A549 (cell line): ENCODE results near the gene CHRNA4. TPM values are rescaled to one million over a fixed set of nuclear protein-coding genes. Genes with fewer than 3 reads are reported as not detected.

ENCODE experiments used
- ATAC-seq, 2 experiments: fragments of 200-7000 bp in 1 of 2; fragments of >200 bp in 1 of 2; cut with Nextera tagmentation in 1 of 2; cut with Tn5 transposase in 1 of 2; 3 replicates each; pipeline versions ENCODE4 v1.8.0 to v1.9.1; 2018 to 2020; ENCODE audit warnings: mild to moderate bottlenecking in 1 of 2, moderate library complexity in 1 of 2
- CTCF ChIA-PET: fragments of 300-600 bp; sonication (Branson Sonifier 250); formaldehyde crosslinking; extraction: SDS; loops from one replicate; lab custom pipeline; 2021; ENCODE audit warnings: antibody characterized with exemption, inconsistent platforms; lab: Yijun Ruan, JAX
- POLR2A ChIA-PET: fragments of 350-600 bp; formaldehyde crosslinking; extraction: SDS; loops from one replicate; lab custom pipeline; 2021; ENCODE audit warnings: antibody characterized with exemption, inconsistent platforms; lab: Yijun Ruan, JAX
- DNase-seq, 2 experiments: peaks; one replicate each; pipeline versions ENCODE4 v3.0.0 to v3.0.0-alpha.2; 2011 to 2016; ENCODE audit warnings: low read depth in 1 of 2, low spot score in 1 of 2
- FAIRE-seq: peaks from 2 replicates; lab custom pipeline; 2011; peaks lifted over from hg19 to GRCh38; lab: Jason Lieb, UNC
- H3K27ac ChIP-seq, 2 experiments: fragments of >200 bp; sonication (Bioruptor Twin); formaldehyde crosslinking; 3 replicates each; pipeline ENCODE4 v1.5.1; 2016 to 2017
- H3K4me1 ChIP-seq: fragments of >200 bp; sonication (Bioruptor Twin); formaldehyde crosslinking; 3 replicates; pipeline ENCODE4 v1.6.1; 2016
- H3K4me2 ChIP-seq: fragments of >200 bp; sonication (Bioruptor Twin); formaldehyde crosslinking; 3 replicates; pipeline ENCODE4 v1.6.1; 2016
- H3K4me3 ChIP-seq: fragments of >200 bp; sonication (Bioruptor Twin); formaldehyde crosslinking; 3 replicates; pipeline ENCODE4 v1.5.1; 2016
- H3K9me3 ChIP-seq: fragments of >200 bp; sonication (Bioruptor Twin); formaldehyde crosslinking; 3 replicates; pipeline ENCODE4 v1.6.1; 2016
- BCL3 ChIP-seq: fragments of >200 bp; sonication (Bioruptor Twin); formaldehyde crosslinking; IDR thresholded peaks from 3 replicates; pipeline ENCODE4 v1.6.1; 2016
- CEBPB ChIP-seq, 2 experiments: fragments of >200 bp in 1 of 2; sonication (Bioruptor Twin) in 1 of 2; formaldehyde crosslinking in 1 of 2; IDR thresholded peaks; 2 replicates each; pipeline ENCODE4 v1.6.1; 2012 to 2016
- CHD2 ChIP-seq: fragments of 150-350 bp; IDR thresholded peaks from 2 replicates; pipeline ENCODE4 v1.6.1; 2014; ENCODE audit warnings: low read length; ENCODE audit not compliant: partially characterized antibody
- CTCF ChIP-seq: fragments of >200 bp; sonication (Bioruptor Twin); formaldehyde crosslinking; IDR thresholded peaks from 3 replicates; pipeline ENCODE4 v1.5.1; 2016
- EHMT2 ChIP-seq: fragments of 200-600 bp; sonication (generic); IDR thresholded peaks from 2 replicates; pipeline ENCODE4 v1.6.1; 2016; ENCODE audit warnings: antibody characterized with exemption, low read depth, mild to moderate bottlenecking, moderate library complexity
- FOSB ChIP-seq: fragments of 250-450 bp; sonication (Bioruptor Pico); IDR thresholded peaks from 2 replicates; pipeline ENCODE4 v1.5.0; 2020; ENCODE audit warnings: mild to moderate bottlenecking, moderate library complexity
- FOSL2 ChIP-seq, 2 experiments: fragments of 450-650 bp in 1 of 2; fragments of >200 bp in 1 of 2; sonication (Bioruptor Twin) in 1 of 2; formaldehyde crosslinking; IDR thresholded peaks; 2 replicates each; pipeline versions ENCODE4 v1.5.0 to v1.6.1; 2016 to 2020; ENCODE audit warnings: mild to moderate bottlenecking in 1 of 2, moderate library complexity in 1 of 2
- HOXA7 ChIP-seq: fragments of 250-450 bp; sonication (Bioruptor Pico); IDR thresholded peaks from 2 replicates; pipeline ENCODE4 v1.5.0; 2020; ENCODE audit warnings: mild to moderate bottlenecking, moderate library complexity
- HOXB13 ChIP-seq: fragments of 250-450 bp; sonication (Bioruptor Pico); IDR thresholded peaks from 2 replicates; pipeline ENCODE4 v1.5.0; 2020; ENCODE audit warnings: low read depth, mild to moderate bottlenecking, moderate library complexity
- JUNB ChIP-seq: fragments of >200 bp; sonication (Bioruptor Twin); formaldehyde crosslinking; IDR thresholded peaks from 2 replicates; pipeline ENCODE4 v1.6.1; 2016
- MAX ChIP-seq: IDR thresholded peaks from 2 replicates; pipeline ENCODE4 v1.6.1; 2012
- MAZ ChIP-seq: fragments of 150-350 bp; IDR thresholded peaks from 2 replicates; pipeline ENCODE4 v1.6.1; 2014; ENCODE audit warnings: antibody characterized with exemption, low read depth, low read length, borderline replicate concordance
- NFE2L2 ChIP-seq: fragments of 150-350 bp; conservative IDR thresholded peaks from 2 replicates; pipeline ENCODE4 v1.6.1; 2014; ENCODE audit warnings: low read length
- PBX3 ChIP-seq: IDR thresholded peaks from 2 replicates; pipeline ENCODE4 v1.6.1; 2012
- RARB ChIP-seq: fragments of 250-450 bp; sonication (Bioruptor Pico); IDR thresholded peaks from 2 replicates; pipeline ENCODE4 v1.8.0; 2021; ENCODE audit warnings: mild to moderate bottlenecking, moderate library complexity
- RCOR1 ChIP-seq: fragments of 150-350 bp; IDR thresholded peaks from 2 replicates; pipeline ENCODE4 v1.6.1; 2014; ENCODE audit warnings: antibody characterized with exemption, low read length, low read depth
- SMC3 ChIP-seq: fragments of >200 bp; sonication (Bioruptor Twin); formaldehyde crosslinking; IDR thresholded peaks from 3 replicates; pipeline ENCODE4 v1.6.1; 2018; ENCODE audit warnings: inconsistent platforms
- ZFP36 ChIP-seq: fragments of 450-650 bp; IDR thresholded peaks from 2 replicates; pipeline ENCODE4 v1.6.1; 2014; ENCODE audit warnings: borderline replicate concordance; ENCODE audit not compliant: partially characterized antibody
- WGBS: methylation state at CpG from one replicate; pipeline ENCODE4 v1.1.6; 2017; ENCODE audit errors: missing lambda C conversion rate; 5-methylcytosine and 5-hydroxymethylcytosine counted together
- polyA plus RNA-seq, 4 experiments: library from polyadenylated mRNA; depleted of rRNA in 3 of 4; stranded (reverse); fragments of >200 nt; fragmentation: RNase III in 1 of 4; extraction: RNeasy Plus Mini Kit Qiagen cat#74134 plus additional on column Dnase treatment in 1 of 4; gene quantifications; 2 replicates in 3 of 4; 3 replicates in 1 of 4; pipeline ENCODE4 v1.2.3, GENCODE V29; 2011 to 2017

Gene CHRNA4
- polyA plus RNA-seq, 2 of the 4 experiments (the other 2 are of a cell fraction) = 0.03 to 0.23 TPM

- no peak for TF ChIP-seq BCL3
Observed at GRCh38 chr20:63308218-63308911, 52.8 kb downstream of the CHRNA4 start (continued).

GRCh38 chr20:63307538-63308217 lies 53.5 kb downstream of the CHRNA4 start:
- no peaks in the 10 kb centered on the region for H3K9me3 ChIP-seq
- FAIRE-seq (no peak), DNase-seq (no peak), ATAC-seq (no peak)
- ChIA-PET POLR2A (no interaction called here), CTCF (interaction anchor here (1.0 to 5.3 kb wide), 12 partner anchors 11 to 666 kb away, joined by 3 to 139 read pairs (median 18); partner anchors contain the start of genes CHRNA4 and COL20A1)
- H3K4me2 ChIP-seq = no peak overlapping the region
- no peak for TF ChIP-seq RCOR1
- no peak for TF ChIP-seq NFE2L2
- no peak for TF ChIP-seq RARB (CRISPR knock-in tag)
- no peak for TF ChIP-seq FOSB (CRISPR knock-in tag)
- TF ChIP-seq ZFP36 = no peak
- no peak for TF ChIP-seq CTCF
- TF ChIP-seq CHD2 = no peak
- no peak for TF ChIP-seq EHMT2
- no peak for TF ChIP-seq MAX
- no peak for TF ChIP-seq JUNB
- no peak for TF ChIP-seq MAZ
- TF ChIP-seq HOXA7 (CRISPR knock-in tag) = no peak
- no peak for TF ChIP-seq PBX3
- no peak for TF ChIP-seq SMC3
- TF ChIP-seq HOXB13 (CRISPR knock-in tag) = no peak
- H3K4me3 ChIP-seq = no peak overlapping the region
- H3K4me1 ChIP-seq = 0 out of 3 replicates have a peak, but pooled peaks cover 3% of the 10 kb centered on the region
- 76% methylated on average over 10 of the region's 23 CpGs for WGBS
- H3K27ac ChIP-seq = no peak overlapping the region

GRCh38 chr20:63306673-63307537 lies 54.2 kb downstream of the CHRNA4 start:
- WGBS = 56% methylated on average over 4 of the region's 35 CpGs
- no peak overlapping the region for H3K27ac ChIP-seq
- H3K9me3 ChIP-seq = peaks cover 3% of the 10 kb centered on the region; the same call in 1 of the 3 replicates
- POLR2A ChIA-PET = no interaction called here
- FAIRE-seq (no peak), ATAC-seq (no peak), DNase-seq (no peak)
- CTCF ChIA-PET = interaction anchor here (1.0 to 5.3 kb wide), 6 partner anchors 11 to 666 kb away, joined by 4 to 139 read pairs (median 24); no protein-coding TSS in a partner anchor
- H3K4me1 ChIP-seq = 0 out of 3 replicates have a peak, but pooled peaks cover 3% of the 10 kb centered on the region
- TF ChIP-seq CEBPB (IDR thresholded peaks at IDR 0.05) (no peak), FOSL2 (IDR thresholded peaks at IDR 0.05) (no peak), FOSL2 (CRISPR knock-in tag; IDR thresholded peaks at IDR 0.05) (no peak), CTCF (no peak), RCOR1 (no peak)
- H3K4me2 ChIP-seq = no peak overlapping the region
- H3K4me3 ChIP-seq = no peak overlapping the region
